T-helper 17 cell (primary cell): Measurements from ENCODE around the gene LNX1. TPM values are rescaled to one million over a fixed set of nuclear protein-coding genes. Genes with fewer than 3 reads are reported as not detected.

Source experiments
- ATAC-seq: fragments of 150-1000 bp; cut with Tn5 transposase; 2 replicates; pipeline ENCODE4 v1.10.0; 2021; ENCODE audit warnings: mild to moderate bottlenecking, moderate library complexity
- DNase-seq, 3 donors: peaks; one replicate each; pipeline versions ENCODE4 v3.0.0 to v3.0.0-alpha.2; 2020 to 2021
- H3K9me3 ChIP-seq: one replicate; pipeline ENCODE4 v1.7.0; 2013; ENCODE audit warnings: low read length, mild to moderate bottlenecking; ENCODE audit not compliant: control insufficient read depth, poor library complexity, severe bottlenecking
- H3K27ac Mint-ChIP-seq: one replicate; pipeline ENCODE4 v1.8.0; 2022; ENCODE audit warnings: mild to moderate bottlenecking, moderate library complexity, mixed read lengths
- H3K27me3 Mint-ChIP-seq: one replicate; pipeline ENCODE4 v1.8.0; 2022; ENCODE audit warnings: mixed read lengths
- H3K36me3 Mint-ChIP-seq: one replicate; pipeline ENCODE4 v1.8.0; 2022; ENCODE audit warnings: low read depth, mixed read lengths
- H3K4me1 Mint-ChIP-seq: one replicate; pipeline ENCODE4 v1.8.0; 2022; ENCODE audit warnings: mild to moderate bottlenecking, mixed read lengths
- H3K4me3 Mint-ChIP-seq: one replicate; pipeline ENCODE4 v1.8.0; 2022; ENCODE audit warnings: mild to moderate bottlenecking, moderate library complexity, mixed read lengths
- total RNA-seq, 4 donors: library from RNA in 2 of 4; stranded (reverse) in 2 of 4; gene quantifications; one replicate each; pipeline ENCODE4 v1.2.3 and lab custom pipeline; 2022 to 2026

The LNX1 gene
- total RNA-seq (not detected), total RNA-seq (lab: John Stamatoyannopoulos, UW) (0 to 1.0 reads per million in 2 donors)

DNA sequence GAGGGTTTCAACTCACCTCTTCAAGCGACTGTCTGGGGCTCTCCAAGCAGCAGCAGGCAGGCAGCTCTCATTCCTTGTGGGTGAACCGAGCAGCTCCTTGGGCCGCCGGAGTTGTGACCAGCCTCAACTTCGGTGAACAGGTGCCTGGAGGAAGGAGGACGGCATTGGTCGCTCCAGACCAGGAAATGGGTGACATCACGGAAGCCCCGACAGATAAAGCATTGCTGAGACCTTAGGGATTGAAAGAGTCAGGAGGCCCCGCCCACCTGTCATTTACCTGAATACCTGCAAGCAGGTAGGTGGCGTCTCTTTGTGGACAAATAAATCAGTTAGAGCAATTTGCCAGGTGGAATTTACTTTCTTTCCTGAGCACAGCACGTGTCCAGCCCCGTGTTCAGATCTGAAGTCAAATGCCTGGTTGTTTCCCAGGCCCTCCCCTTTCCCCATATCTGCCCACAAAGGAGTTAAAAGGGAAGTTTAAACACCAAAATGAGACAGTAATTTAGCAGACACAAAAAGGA is at the start of gene LNX1:
Gene LNX1, minus strand, starts transcription at position 115 of the 521 bp plus-strand sequence. CDS start 17,484 bp downstream, outside the sequence.
- ATAC-seq (no peak), DNase-seq (no peak)
- peaks cover 6% of the 10 kb centered on the region for H3K4me1 Mint-ChIP-seq
- H3K36me3 Mint-ChIP-seq, result peaks cover 4% of the 10 kb centered on the region
- peak within 1 kb of the TSS; percentile 34 for H3K4me3 Mint-ChIP-seq
- no peaks in the 10 kb centered on the region for H3K9me3 ChIP-seq
- H3K27me3 Mint-ChIP-seq, result peaks cover 66% of the 10 kb centered on the region
- no peak within 1 kb of the TSS for H3K27ac Mint-ChIP-seq

DNA sequence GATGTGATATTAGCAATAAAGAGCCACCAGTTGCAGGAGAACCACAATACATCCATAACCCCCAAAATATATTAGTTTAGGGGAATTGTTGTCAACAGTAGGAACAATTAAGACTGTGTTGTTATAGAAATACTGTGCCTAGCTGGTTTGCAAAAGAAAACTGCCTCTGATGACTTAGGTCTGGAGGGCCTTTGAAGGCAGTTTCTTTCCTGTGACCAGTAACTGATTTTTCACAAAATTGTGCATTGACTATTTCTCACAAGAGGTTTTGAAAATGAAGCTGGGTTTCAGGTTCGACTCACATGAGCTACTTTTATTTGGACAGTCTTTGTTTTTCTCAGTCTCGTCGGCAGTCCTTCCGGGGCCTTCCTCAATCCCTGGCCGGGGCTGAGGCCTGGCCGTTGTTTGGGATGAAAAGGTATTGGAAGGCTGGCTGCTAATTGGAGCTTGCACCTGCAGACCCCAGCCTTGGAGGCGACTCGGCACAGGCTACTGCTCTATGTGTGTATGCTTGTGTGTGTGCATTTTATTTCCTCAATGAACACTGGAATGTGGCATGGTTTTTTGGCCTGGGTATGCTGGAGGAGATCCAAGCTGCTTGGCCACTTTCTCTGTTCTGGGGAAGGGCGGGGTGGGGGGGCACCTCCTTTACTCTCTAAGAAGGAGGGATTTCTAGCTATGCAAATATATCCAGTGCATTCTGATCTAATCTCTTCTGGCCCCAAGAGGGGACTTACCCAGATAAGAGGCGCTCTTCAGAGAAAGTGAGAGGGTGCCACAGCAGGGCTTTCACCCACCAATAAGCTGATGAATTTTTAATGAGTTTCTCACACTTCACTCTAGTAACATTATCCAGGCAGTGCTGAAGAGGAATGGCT is 49.5 kb upstream of the LNX1 start:
- no peak for DNase-seq
- H3K27me3 Mint-ChIP-seq, result peaks cover 23% of the 10 kb centered on the region
- no peaks in the 10 kb centered on the region for H3K36me3 Mint-ChIP-seq
- H3K4me3 Mint-ChIP-seq, result no peak overlapping the region
- H3K4me1 Mint-ChIP-seq, result no peaks in the 10 kb centered on the region
- H3K9me3 ChIP-seq, result no peaks in the 10 kb centered on the region
- H3K27ac Mint-ChIP-seq, result no peak overlapping the region
- no peak for ATAC-seq

DNA sequence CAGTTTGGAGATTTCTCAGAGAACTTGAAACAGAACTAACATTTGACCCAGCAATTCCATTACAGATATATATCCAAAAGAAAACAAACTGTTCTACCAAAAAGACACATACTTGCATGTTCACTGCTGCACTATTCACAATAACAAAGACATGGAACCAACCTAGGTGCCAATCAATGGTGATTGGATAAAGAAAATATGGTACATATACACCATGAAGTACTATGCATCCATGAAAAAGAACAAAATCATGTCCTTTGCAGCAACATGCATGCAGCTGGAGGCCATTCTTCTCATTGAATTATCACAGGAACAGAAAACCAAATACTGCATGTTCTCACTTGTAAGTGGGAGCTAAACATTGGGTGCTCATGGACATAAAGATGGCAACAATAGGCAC is 47.6 kb upstream of the LNX1 start:
- no peaks in the 10 kb centered on the region for H3K9me3 ChIP-seq
- no peak overlapping the region for H3K4me3 Mint-ChIP-seq
- ATAC-seq (no peak), DNase-seq (no peak)
- no peaks in the 10 kb centered on the region for H3K4me1 Mint-ChIP-seq
- no peak overlapping the region for H3K27ac Mint-ChIP-seq
- H3K36me3 Mint-ChIP-seq, result no peaks in the 10 kb centered on the region
- peaks cover 20% of the 10 kb centered on the region for H3K27me3 Mint-ChIP-seq

DNA sequence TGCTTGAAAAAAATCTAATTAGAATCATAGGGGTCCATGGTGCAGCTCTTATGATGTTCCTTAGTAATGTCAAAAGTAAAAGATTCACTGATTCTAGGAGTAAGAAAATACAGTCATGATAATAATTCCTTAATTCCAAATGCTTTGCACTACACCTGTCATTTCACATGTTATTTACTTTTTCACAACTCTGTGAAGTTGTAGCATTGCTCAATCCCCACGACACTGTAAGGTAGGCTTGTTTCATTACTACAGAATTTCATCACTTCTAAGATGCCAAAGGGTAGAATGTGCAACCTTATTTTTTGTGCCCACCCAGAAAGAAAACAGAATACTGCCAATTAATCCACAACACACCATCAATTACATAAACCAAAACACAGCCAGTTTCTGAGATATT is 46.1 kb upstream of the LNX1 start:
- Mint-ChIP-seq H3K4me1 (no peaks in the 10 kb centered on the region), H3K36me3 (no peaks in the 10 kb centered on the region), H3K4me3 (no peak overlapping the region), H3K27ac (no peak overlapping the region), H3K27me3 (peaks cover 20% of the 10 kb centered on the region)
- ATAC-seq (no peak), DNase-seq (no peak)
- H3K9me3 ChIP-seq, result no peaks in the 10 kb centered on the region

DNA sequence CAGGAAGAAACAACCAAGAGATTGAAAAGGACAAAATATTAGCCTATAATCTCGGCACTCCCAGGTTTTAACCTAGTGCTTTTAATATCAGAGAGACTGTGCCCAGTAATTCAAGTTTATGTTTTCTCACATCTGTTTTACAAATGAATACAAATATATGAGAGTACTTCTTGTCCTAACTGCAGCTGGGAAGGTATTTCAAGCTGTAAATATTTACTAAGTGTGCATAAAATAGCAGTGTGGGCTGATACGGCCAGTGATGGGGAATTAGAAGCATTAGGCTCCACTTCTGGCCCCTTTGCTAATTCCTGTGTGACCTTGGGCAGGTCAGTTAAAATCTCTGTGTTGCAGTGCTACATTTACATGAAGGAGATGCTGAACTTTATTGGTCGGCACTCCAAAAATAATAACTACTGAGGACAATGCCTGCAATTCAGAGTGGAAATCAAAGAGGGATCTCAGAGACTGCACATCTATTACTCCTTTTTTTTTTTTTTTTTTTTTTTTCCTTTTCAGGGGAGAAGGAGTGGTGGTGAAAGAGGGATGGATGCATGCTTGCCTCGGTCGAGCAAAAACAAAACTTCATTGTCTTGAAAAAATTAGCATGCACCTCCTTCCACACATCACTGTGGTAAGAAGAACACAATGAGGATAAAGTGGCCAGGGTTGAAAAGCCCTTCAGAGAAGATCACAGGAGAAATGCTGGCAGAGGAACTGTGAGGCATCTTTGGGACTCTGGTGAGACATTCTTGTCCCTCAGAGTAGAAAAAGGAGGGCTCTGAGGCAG is 44.6 kb upstream of the LNX1 start:
- Mint-ChIP-seq H3K36me3 (no peaks in the 10 kb centered on the region), H3K27me3 (peaks cover 22% of the 10 kb centered on the region), H3K4me3 (no peak overlapping the region), H3K4me1 (no peaks in the 10 kb centered on the region), H3K27ac (no peak overlapping the region)
- H3K9me3 ChIP-seq, result no peaks in the 10 kb centered on the region
- DNase-seq (no peak), ATAC-seq (no peak)

DNA sequence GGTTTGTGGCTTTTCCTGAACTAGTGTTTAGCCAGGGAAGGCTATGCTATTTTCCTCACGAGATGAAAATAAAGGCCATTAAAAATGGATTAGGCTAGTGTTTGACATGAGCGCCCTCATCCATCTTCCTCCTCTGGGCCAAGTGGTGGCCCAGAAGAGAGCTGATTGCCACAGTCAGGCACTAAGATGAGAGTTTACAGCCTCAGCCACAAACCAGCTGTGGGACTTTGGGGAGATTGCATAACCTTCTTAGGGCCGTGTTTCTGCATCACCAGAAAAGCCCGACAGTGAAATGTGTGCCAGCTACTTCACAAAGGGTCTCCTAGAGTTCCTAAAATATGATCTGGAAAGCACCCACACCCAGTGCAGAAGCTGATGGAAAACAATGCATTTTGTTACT is 42.3 kb upstream of the LNX1 start:
- H3K9me3 ChIP-seq, result no peaks in the 10 kb centered on the region

DNA sequence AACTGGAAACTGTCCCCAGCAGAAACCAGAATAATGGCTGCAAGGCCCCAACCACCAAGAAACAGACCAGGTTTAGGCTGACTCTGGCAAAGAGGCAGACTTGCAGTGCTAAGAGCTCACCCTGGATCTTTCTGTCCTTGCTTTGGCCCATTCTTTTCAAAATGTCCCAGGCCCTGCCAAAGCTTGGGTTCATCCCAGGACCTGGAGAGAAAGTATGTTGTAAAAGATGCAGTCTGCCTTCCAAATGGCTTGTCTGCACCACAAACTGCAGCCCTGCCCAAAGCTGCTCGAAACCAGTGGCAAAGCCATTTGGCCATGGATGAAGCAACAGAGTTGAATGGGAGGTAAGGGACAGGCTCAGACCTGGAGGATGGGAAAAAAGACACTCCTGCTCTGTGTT is 38.0 kb upstream of the LNX1 start:
- Mint-ChIP-seq H3K27ac (no peak overlapping the region), H3K4me3 (no peak overlapping the region), H3K4me1 (no peaks in the 10 kb centered on the region), H3K27me3 (peaks cover 12% of the 10 kb centered on the region), H3K36me3 (no peaks in the 10 kb centered on the region)
- H3K9me3 ChIP-seq, result no peaks in the 10 kb centered on the region
- no peak for ATAC-seq
- DNase-seq, result no peak

More for the DNA sequence above, 42.3 kb upstream of the LNX1 start:
- no peak overlapping the region for H3K4me3 Mint-ChIP-seq
- no peaks in the 10 kb centered on the region for H3K4me1 Mint-ChIP-seq
- ATAC-seq, result no peak
- H3K27ac Mint-ChIP-seq, result no peak overlapping the region
- H3K36me3 Mint-ChIP-seq, result no peaks in the 10 kb centered on the region
- DNase-seq, result no peak
- H3K27me3 Mint-ChIP-seq, result peaks cover 22% of the 10 kb centered on the region

DNA sequence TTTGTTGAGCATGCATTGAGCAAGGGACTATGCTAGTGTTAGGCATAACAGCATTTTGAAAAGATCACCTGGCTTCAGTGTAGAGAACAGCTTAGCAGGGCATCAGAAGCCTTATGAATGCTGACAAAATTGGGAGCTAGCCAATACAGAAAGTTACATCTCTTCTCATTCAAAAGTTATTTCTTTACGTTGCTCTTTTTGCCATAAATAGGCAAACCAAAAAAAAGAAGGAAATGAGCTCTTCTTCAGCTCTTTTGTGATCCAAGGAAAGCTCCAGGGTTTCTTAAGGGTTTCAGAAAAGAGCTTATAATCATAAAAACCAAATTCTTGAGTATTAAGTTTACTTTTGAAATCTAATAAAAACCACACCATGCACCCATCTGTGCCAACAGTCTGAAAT is 35.2 kb upstream of the LNX1 start:
- H3K4me1 Mint-ChIP-seq, result no peaks in the 10 kb centered on the region
- H3K27me3 Mint-ChIP-seq, result peaks cover 12% of the 10 kb centered on the region

DNA sequence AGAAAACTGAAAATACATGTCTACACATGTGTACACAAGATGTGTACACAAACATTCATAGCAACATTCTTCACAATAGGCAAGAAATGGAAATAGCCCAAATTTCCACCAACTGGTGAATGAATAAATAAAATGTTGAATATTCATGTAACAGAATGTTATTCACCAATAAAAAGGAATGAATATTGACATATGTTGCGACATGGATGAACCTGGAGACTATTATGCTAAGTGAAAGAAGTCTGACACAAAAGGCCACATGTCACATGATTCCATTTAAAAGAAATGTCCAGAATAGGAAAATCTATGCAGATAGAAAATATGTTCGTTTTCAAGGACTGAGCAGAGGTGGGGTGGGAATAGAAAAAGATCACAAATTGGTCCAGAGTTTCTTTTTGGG is 34.6 kb upstream of the LNX1 start:
- Mint-ChIP-seq H3K27me3 (peaks cover 11% of the 10 kb centered on the region), H3K27ac (no peak overlapping the region), H3K4me1 (no peaks in the 10 kb centered on the region), H3K4me3 (no peak overlapping the region), H3K36me3 (no peaks in the 10 kb centered on the region)
- ATAC-seq (no peak), DNase-seq (no peak)
- no peaks in the 10 kb centered on the region for H3K9me3 ChIP-seq

More for the DNA sequence above, 35.2 kb upstream of the LNX1 start:
- no peak for DNase-seq
- H3K9me3 ChIP-seq, result no peaks in the 10 kb centered on the region
- H3K4me3 Mint-ChIP-seq, result no peak overlapping the region
- ATAC-seq, result no peak
- no peak overlapping the region for H3K27ac Mint-ChIP-seq
- H3K36me3 Mint-ChIP-seq, result no peaks in the 10 kb centered on the region

DNA sequence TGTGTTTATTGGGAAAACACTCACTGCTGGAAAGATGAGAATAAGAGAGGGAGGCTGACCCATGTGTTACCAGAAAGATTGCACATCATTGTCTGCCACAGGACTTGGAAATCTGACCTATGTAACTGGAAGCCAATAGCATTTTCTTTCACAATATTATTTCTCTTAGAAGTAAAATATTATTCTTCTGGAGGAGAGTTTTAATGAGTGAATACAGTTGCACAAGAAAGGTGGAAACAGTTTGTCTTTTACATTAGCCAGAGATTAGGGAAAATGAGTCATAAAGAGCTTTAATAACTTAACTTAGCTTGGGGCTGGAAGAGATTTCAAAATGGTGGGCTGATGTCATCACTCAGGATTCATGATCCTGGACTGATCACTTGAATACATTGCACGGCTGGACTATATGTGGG is 31.5 kb upstream of the LNX1 start:
- H3K4me1 Mint-ChIP-seq, result peaks cover 2% of the 10 kb centered on the region
- H3K27ac Mint-ChIP-seq, result no peak overlapping the region
- no peak for ATAC-seq
- H3K9me3 ChIP-seq, result peaks cover 3% of the 10 kb centered on the region
- H3K27me3 Mint-ChIP-seq, result peaks cover 7% of the 10 kb centered on the region
- no peak for DNase-seq
- H3K36me3 Mint-ChIP-seq, result no peaks in the 10 kb centered on the region
- H3K4me3 Mint-ChIP-seq, result no peak overlapping the region

DNA sequence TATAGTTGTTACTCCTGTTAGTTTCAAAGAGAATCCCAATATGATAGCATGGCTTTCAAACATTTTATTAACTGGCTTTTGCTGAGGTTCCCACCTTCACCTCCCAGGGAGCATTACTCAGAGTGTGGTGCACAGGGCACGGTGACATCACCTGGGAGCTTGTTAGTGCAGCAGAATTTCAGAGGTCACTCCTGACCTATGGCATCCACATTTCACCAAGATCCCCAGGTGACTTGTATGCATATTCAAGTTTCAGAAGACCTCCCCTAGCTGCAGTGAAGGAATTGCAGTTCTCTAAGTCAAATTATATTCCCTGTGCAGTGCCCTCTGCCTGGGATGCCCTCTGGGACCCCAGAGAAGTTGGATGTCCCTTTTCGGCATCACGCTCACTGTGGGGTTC is 29.7 kb upstream of the LNX1 start:
- DNase-seq, result no peak

DNA sequence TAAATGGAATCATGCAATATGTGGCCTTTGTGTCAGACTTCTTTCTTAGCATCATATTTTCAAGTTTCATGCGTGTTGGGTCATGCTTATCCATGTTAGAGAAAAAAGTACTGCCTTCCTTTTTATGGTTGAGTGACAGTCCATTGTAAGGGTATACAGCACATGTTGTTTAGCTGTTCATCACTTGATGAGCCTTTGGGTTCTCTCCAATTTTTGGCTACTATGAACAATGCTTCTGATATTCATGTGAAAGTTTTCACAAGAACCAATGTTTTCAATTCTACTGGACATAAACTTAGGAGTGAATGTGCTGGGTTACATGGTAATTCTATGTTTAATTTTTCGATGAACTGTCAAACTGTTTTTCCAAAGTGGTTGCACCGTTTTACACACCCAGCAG is 28.1 kb upstream of the LNX1 start:
- no peak overlapping the region for H3K4me3 Mint-ChIP-seq
- no peak for ATAC-seq
- no peaks in the 10 kb centered on the region for H3K36me3 Mint-ChIP-seq

More for the DNA sequence above, 29.7 kb upstream of the LNX1 start:
- Mint-ChIP-seq H3K27me3 (no peaks in the 10 kb centered on the region), H3K4me1 (peaks cover 2% of the 10 kb centered on the region), H3K27ac (no peak overlapping the region), H3K4me3 (no peak overlapping the region), H3K36me3 (no peaks in the 10 kb centered on the region)
- no peak for ATAC-seq
- peaks cover 3% of the 10 kb centered on the region for H3K9me3 ChIP-seq

DNA sequence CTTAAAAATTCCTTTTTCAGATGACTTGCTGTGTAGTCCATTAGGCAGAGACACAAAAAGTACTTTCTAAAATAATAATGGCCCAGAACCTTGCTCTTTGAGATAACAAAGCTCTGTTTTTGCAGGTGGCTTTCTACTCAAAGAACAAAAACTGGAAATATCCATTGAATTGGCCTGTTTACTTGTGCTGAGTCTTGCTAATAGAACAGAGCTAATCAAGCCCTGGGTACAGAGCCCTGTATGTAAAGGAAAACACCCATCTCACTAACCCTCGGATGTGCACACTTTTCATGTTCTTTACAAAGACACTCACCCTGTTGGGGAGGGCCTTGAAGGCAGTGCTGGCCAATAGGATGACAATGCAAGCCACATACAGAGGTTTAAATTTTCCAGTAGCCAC is 27.0 kb upstream of the LNX1 start:
- no peak overlapping the region for H3K27ac Mint-ChIP-seq
- no peak for DNase-seq
- H3K4me1 Mint-ChIP-seq, result peaks cover 2% of the 10 kb centered on the region

More for the DNA sequence above, 28.1 kb upstream of the LNX1 start:
- DNase-seq, result no peak
- Mint-ChIP-seq H3K4me1 (peaks cover 2% of the 10 kb centered on the region), H3K27ac (no peak overlapping the region), H3K27me3 (no peaks in the 10 kb centered on the region)
- peaks cover 3% of the 10 kb centered on the region for H3K9me3 ChIP-seq

More for the DNA sequence above, 27.0 kb upstream of the LNX1 start:
- H3K9me3 ChIP-seq, result peaks cover 3% of the 10 kb centered on the region
- no peak overlapping the region for H3K4me3 Mint-ChIP-seq
- no peaks in the 10 kb centered on the region for H3K27me3 Mint-ChIP-seq
- no peak for ATAC-seq
- no peaks in the 10 kb centered on the region for H3K36me3 Mint-ChIP-seq
